DMS114 treated with DMSO at 0.1 percent for 48 hours (cell line): Measurements from ENCODE around the gene CDK14.

Source experiments
- DNase-seq: peaks from one replicate; lab custom pipeline; 2025; ENCODE audit not compliant: unreplicated experiment; lab: John Stamatoyannopoulos, UW

The CDK14 gene

GRCh38 chr7:91181949-91182348 lies 585.8 kb downstream of the CDK14 start:
- DNase-seq: no peak

- no peak for DNase-seq
Observed at GRCh38 chr7:91182819-91183764, 587.0 kb downstream of the CDK14 start.

GRCh38 chr7:91185771-91186170 lies 589.6 kb downstream of the CDK14 start:
- DNase-seq: no peak

DNA sequence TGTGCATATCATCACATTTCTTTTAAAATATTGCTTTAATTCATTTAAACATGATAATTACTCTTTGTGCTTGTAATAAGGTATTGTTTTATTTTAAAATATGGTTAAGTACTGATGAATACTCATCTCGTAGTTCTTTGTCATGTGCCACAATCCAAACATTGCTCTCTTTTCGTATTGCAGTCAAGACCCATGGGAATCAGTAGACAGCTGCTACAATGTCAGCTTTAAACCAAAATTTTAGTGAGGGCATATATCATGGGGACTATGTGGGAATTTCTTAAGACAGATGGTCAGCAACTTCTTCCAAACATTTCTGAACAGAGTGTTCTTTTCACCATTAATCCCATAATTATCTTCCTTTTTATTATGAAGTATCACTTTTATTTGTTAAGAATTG lies 590.9 kb downstream of the CDK14 start:
- no peak for DNase-seq

DNA sequence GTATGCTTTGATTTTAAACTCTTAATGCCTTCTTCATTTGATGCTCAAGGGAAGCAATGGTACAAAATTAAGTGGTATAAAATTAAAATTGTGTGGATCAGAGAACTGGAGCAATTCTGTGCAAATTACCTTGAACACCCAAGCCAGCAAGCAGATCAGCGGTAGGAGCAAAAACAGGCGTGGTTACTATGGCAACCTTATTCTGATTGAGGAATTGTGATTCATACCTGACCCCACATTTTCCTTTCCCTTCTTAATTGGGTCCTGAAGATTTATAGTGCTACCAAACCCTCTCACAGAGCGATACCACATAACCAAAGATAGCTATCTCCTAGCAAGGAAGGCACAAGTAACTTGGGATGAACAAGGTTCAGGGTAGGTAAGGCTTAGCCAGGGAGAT lies 595.6 kb downstream of the CDK14 start:
- no peak for DNase-seq

GRCh38 chr7:91193141-91193540 lies 597.0 kb downstream of the CDK14 start:
- DNase-seq: no peak

- DNase-seq: no peak
Observed at GRCh38 chr7:91194841-91195240, 598.7 kb downstream of the CDK14 start.

- no peak for DNase-seq
Observed at GRCh38 chr7:91196058-91196457, 599.9 kb downstream of the CDK14 start.

DNA sequence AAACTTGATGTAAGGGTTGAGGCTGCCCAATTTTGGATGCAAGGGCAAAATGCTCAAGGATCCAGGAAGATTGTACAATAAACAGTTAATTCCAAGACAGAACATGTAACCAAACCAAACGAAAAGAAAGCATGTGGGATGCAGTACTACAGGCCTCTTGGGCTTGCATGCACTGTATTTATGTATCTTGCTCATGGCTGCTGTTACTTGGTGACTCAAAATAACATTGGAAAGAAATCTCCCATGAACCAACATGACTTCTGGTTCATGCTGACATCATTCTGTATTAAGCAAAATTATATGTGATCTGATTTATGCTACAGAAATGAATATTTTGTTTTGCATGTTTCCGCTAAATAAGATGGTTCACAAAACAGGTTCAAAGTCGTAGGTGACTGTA lies 602.2 kb downstream of the CDK14 start:
- DNase-seq: no peak

DNA sequence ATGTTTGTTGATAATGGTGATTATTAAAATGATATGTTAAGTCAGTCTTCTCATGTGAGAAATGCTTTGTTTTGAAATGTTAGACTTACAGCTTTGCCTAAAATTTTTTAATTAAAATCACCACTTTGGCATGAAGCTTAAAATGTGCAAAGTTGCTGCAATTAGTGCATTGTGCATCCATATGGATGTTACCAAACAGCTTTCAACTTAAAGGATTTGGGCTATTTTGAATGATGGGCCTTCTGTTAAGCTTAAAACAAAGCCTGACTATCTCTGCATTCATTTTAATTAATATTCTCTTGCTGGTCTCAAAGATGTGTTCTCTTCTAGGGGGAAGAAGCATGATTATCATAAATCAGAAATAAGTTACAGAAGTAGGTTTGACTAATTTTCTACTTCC lies 603.5 kb downstream of the CDK14 start:
- DNase-seq: no peak

GRCh38 chr7:91201442-91202113 lies 605.5 kb downstream of the CDK14 start:
- no peak for DNase-seq

DNA sequence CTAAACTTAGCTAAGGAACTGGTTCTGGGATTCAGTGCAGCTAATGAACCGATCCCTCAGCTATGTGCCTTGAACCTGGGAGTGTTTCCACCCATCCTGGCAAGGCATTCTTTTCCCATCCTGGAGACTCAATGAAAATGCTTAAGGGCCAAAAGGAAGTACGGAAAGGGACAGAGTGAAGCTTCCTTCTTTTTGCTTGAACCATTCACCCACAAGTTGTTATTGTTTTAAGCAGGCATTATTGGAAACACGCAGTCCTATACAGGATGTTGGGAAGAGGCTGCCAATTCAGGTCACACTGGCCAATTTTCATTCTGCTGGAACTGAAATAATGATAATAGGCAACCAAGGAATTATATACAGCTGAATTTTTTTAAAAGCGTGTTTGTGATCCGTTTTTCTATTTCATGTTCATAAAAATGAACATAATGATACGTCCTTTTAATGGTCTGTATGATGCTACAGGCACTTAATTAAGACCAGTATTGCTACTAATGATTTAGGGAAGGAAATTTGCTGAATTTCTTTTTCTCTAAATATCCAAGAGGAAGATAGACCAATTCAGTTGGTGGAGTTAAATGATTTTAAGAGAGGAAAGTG lies 610.3 kb downstream of the CDK14 start:
- DNase-seq: no peak

- no peak for DNase-seq
Observed at GRCh38 chr7:91212582-91212981, 616.5 kb downstream of the CDK14 start.

GRCh38 chr7:91226411-91226810 lies 630.3 kb downstream of the CDK14 start:
- no peak for DNase-seq

DNA sequence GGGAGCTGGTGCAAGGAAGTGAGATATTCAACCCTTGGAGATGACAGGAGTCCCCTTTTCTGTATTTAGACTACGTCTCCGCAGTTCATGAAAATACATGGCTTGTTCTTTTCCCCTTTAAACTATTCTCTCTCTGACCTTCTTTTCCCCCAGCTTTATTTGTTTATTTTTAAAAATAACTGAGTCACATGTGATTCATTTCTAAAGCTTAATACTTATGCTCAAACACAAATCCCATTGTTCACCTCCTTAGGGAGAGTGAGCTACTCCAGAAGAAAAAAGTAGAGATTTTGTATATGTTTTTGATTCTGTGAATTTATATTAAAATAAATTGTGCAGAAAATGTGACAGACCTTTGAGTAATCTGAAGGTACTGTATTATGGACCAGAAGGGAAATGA lies 632.2 kb downstream of the CDK14 start:
- DNase-seq: no peak

DNA sequence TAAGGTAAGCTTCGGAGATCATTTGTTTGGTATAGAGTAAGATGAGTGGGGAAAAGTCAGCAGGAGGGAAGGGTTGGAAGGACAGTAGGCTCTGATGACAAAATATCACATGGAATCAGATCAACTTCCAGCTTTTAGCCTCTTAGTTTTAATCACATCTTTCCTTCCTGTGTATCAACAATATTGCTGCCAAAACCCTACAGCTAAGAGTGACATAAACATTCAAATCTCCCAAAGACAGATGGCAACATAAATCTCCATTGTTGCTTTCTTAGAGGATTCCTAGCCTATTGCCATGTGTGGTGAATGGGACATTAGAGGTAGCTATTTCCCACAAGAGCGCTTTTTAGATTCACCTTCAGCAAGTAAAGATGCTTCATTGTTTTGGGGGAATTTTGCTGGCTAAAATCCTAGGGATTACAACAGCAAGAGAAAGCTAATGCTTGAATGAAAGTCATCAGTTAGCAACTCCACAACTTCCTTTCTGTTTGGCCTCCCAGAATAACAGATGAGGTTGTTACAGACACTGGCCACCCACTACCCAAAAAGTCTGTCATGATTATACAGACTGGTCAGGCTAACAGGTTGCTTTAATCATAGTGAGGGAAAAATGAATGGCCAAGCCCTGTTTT lies 632.9 kb downstream of the CDK14 start:
- no peak for DNase-seq

- no peak for DNase-seq
Observed at GRCh38 chr7:91230100-91230499, 634.0 kb downstream of the CDK14 start.

DNA sequence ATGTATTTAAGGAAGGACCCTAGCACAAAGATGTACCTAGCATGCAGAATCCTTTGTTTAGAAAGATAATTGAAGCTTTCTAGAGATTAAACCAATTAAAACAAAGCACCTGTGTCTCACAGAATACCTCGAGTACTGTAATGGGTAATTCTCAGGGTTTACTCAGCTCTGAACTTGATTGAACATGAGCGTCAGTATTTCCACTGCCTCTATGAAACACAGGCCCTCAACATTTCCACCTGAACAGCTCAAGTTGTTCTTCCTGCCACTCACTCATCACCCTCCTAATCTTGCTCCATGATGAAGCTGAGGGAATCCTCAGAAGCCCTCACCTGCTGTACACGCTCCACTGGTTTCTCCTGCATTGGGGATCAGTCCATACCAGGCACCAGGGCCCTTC lies 634.4 kb downstream of the CDK14 start:
- DNase-seq: no peak

DNA sequence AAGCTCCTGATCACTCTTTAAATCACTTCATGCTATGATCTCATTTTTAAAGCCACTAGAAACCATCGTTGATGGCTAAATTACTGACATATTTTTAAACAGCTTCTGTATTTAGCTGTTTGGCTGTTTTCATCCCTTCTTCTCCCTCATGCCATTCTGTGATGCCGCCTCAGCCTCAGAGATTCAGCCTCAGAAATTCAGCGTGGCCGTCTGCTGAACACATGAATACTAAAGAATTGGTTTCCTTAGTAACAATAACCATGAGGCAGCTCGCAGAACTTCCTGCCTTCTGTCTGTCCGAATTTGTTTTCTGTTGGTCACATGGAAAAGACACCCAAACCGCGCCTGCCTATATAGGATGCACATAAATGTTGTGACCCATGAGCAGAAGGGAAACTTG lies 637.1 kb downstream of the CDK14 start:
- no peak for DNase-seq

GRCh38 chr7:91235211-91235832 lies 639.2 kb downstream of the CDK14 start:
- DNase-seq: no peak

- DNase-seq: no peak
Observed at GRCh38 chr7:91239171-91239604, 643.1 kb downstream of the CDK14 start.
